SJCRH30 (cell line): ENCODE measurements around the gene GPR12. TPM values are rescaled to one million over a fixed set of nuclear protein-coding genes. Genes with fewer than 3 reads are reported as not detected.
"Not testable (repeated sequence)": the region's sequence is repeated elsewhere in the genome, so short reads cannot be mapped to it uniquely, and the experiment has no call there.

Source experiments
- DNase-seq, 2 experiments: peaks; one replicate each; pipeline ENCODE4 v3.0.0-alpha.2; 2015 to 2020
- H3K27ac ChIP-seq: fragments of 250-450 bp; sonication (Bioruptor Pico); 2 replicates; pipeline ENCODE4 v1.5.1; 2020; ENCODE audit warnings: mild to moderate bottlenecking, moderate library complexity
- H3K27me3 ChIP-seq: fragments of 250-450 bp; sonication (Bioruptor Pico); 2 replicates; pipeline ENCODE4 v1.5.1; 2020; ENCODE audit warnings: mild to moderate bottlenecking, moderate library complexity
- H3K36me3 ChIP-seq: fragments of 250-450 bp; sonication (Bioruptor Pico); 2 replicates; pipeline ENCODE4 v1.5.1; 2020; ENCODE audit warnings: mild to moderate bottlenecking, moderate library complexity
- H3K4me1 ChIP-seq: fragments of 250-450 bp; sonication (Bioruptor Pico); 2 replicates; pipeline ENCODE4 v1.5.1; 2020; ENCODE audit warnings: mild to moderate bottlenecking, moderate library complexity
- H3K4me3 ChIP-seq: fragments of 250-450 bp; sonication (Bioruptor Pico); 2 replicates; pipeline ENCODE4 v1.5.1; 2020; ENCODE audit warnings: mild to moderate bottlenecking, moderate library complexity
- H3K9me3 ChIP-seq: fragments of 250-450 bp; sonication (Bioruptor Pico); replicated peaks from 2 replicates; pipeline ENCODE4 v1.5.1; 2020; ENCODE audit warnings: mild to moderate bottlenecking, moderate library complexity
- total RNA-seq: library from RNA; depleted of rRNA; stranded (reverse); fragments of >200 nt; shearing (Covaris generic); gene quantifications from 2 replicates; pipeline ENCODE4 v1.2.3, GENCODE V29; 2014

GPR12 gene
- total RNA-seq, 1 experiment from 2014 or later = not detected

- H3K4me3 ChIP-seq = no peak overlapping the region
- no peaks in the 10 kb centered on the region; the same call in 1 of the 2 replicates for H3K4me1 ChIP-seq
- H3K36me3 ChIP-seq = no peaks in the 10 kb centered on the region
- no peak for DNase-seq
- H3K27me3 ChIP-seq = no peaks in the 10 kb centered on the region
- no peaks in the 10 kb centered on the region for H3K9me3 ChIP-seq
- no peak overlapping the region for H3K27ac ChIP-seq
Measured at GRCh38 chr13:26759249-26759906, 1.2 kb downstream of the GPR12 start.

GRCh38 chr13:26758496-26759157 lies 2.0 kb downstream of the GPR12 start:
- H3K4me3 ChIP-seq = no peak overlapping the region
- H3K36me3 ChIP-seq = no peaks in the 10 kb centered on the region

GRCh38 chr13:26756961-26757360 lies 3.6 kb downstream of the GPR12 start:
- Histone ChIP-seq H3K4me1 (no peaks in the 10 kb centered on the region), H3K9me3 (no peaks in the 10 kb centered on the region), H3K4me3 (no peak overlapping the region), H3K36me3 (no peaks in the 10 kb centered on the region), H3K27ac (no peak overlapping the region), H3K27me3 (no peaks in the 10 kb centered on the region; the same call in 1 of the 2 replicates)
- DNase-seq = no peak

More at GRCh38 chr13:26758496-26759157, 2.0 kb downstream of the GPR12 start:
- H3K27ac ChIP-seq = no peak overlapping the region
- H3K4me1 ChIP-seq = no peaks in the 10 kb centered on the region; the same call in 1 of the 2 replicates
- DNase-seq = no peak
- no peaks in the 10 kb centered on the region for H3K27me3 ChIP-seq
- H3K9me3 ChIP-seq = no peaks in the 10 kb centered on the region

- Histone ChIP-seq H3K36me3 (no peaks in the 10 kb centered on the region), H3K4me3 (no peak overlapping the region), H3K9me3 (no peaks in the 10 kb centered on the region), H3K27me3 (peaks cover 15% of the 10 kb centered on the region; the same call in 1 of the 2 replicates), H3K4me1 (no peaks in the 10 kb centered on the region), H3K27ac (no peak overlapping the region)
- DNase-seq = no peak
Measured at GRCh38 chr13:26752671-26753070, 7.9 kb downstream of the GPR12 start.

- DNase-seq = no peak
- Histone ChIP-seq H3K9me3 (no peaks in the 10 kb centered on the region), H3K36me3 (no peaks in the 10 kb centered on the region), H3K27ac (no peak overlapping the region), H3K27me3 (peaks cover 23% of the 10 kb centered on the region), H3K4me3 (no peak overlapping the region), H3K4me1 (no peaks in the 10 kb centered on the region)
Measured at GRCh38 chr13:26749905-26750304, 10.7 kb downstream of the GPR12 start.

GRCh38 chr13:26749285-26749684 lies 11.3 kb downstream of the GPR12 start:
- Histone ChIP-seq H3K27me3 (peaks cover 26% of the 10 kb centered on the region), H3K9me3 (no peaks in the 10 kb centered on the region)
- DNase-seq = no peak

GRCh38 chr13:26747706-26748105 lies 12.9 kb downstream of the GPR12 start:
- no peak overlapping the region for H3K27ac ChIP-seq
- DNase-seq = no peak
- no peak overlapping the region for H3K4me3 ChIP-seq
- H3K36me3 ChIP-seq = no peaks in the 10 kb centered on the region
- H3K4me1 ChIP-seq = no peaks in the 10 kb centered on the region
- H3K27me3 ChIP-seq = peaks cover 26% of the 10 kb centered on the region
- H3K9me3 ChIP-seq = no peaks in the 10 kb centered on the region

More at GRCh38 chr13:26749285-26749684, 11.3 kb downstream of the GPR12 start:
- H3K4me1 ChIP-seq = no peaks in the 10 kb centered on the region
- H3K4me3 ChIP-seq = no peak overlapping the region
- H3K36me3 ChIP-seq = no peaks in the 10 kb centered on the region
- no peak overlapping the region for H3K27ac ChIP-seq

- Histone ChIP-seq H3K27me3 (peaks cover 18% of the 10 kb centered on the region), H3K4me1 (no peaks in the 10 kb centered on the region), H3K4me3 (no peak overlapping the region), H3K9me3 (no peaks in the 10 kb centered on the region), H3K27ac (no peak overlapping the region), H3K36me3 (no peaks in the 10 kb centered on the region)
- no peak for DNase-seq
Measured at GRCh38 chr13:26743971-26744370, 16.6 kb downstream of the GPR12 start.

GRCh38 chr13:26742691-26743358 lies 17.8 kb downstream of the GPR12 start:
- Histone ChIP-seq H3K27ac (no peak overlapping the region), H3K27me3 (peaks cover 18% of the 10 kb centered on the region), H3K4me1 (no peaks in the 10 kb centered on the region), H3K4me3 (no peak overlapping the region), H3K9me3 (no peaks in the 10 kb centered on the region; the same call in 1 of the 2 replicates), H3K36me3 (no peaks in the 10 kb centered on the region)
- DNase-seq = no peak

- H3K4me1 ChIP-seq = no peaks in the 10 kb centered on the region
- no peak overlapping the region for H3K4me3 ChIP-seq
- H3K27ac ChIP-seq = no peak overlapping the region
- no peaks in the 10 kb centered on the region for H3K36me3 ChIP-seq
- no peak for DNase-seq
- no peaks in the 10 kb centered on the region; the same call in 1 of the 2 replicates for H3K9me3 ChIP-seq
- no peaks in the 10 kb centered on the region for H3K27me3 ChIP-seq
Measured at GRCh38 chr13:26735677-26736076, 24.9 kb downstream of the GPR12 start.

- no peak for DNase-seq
- Histone ChIP-seq H3K27ac (no peak overlapping the region), H3K27me3 (no peaks in the 10 kb centered on the region), H3K4me3 (no peak overlapping the region), H3K36me3 (no peaks in the 10 kb centered on the region), H3K4me1 (no peaks in the 10 kb centered on the region), H3K9me3 (no peaks in the 10 kb centered on the region)
Measured at GRCh38 chr13:26727633-26728032, 33.0 kb downstream of the GPR12 start.

- H3K9me3 ChIP-seq = no peaks in the 10 kb centered on the region
- no peak overlapping the region for H3K4me3 ChIP-seq
- DNase-seq = no peak
- H3K4me1 ChIP-seq = no peaks in the 10 kb centered on the region
- no peaks in the 10 kb centered on the region for H3K27me3 ChIP-seq
- H3K36me3 ChIP-seq = no peaks in the 10 kb centered on the region
- H3K27ac ChIP-seq = no peak overlapping the region
Measured at GRCh38 chr13:26727122-26727521, 33.5 kb downstream of the GPR12 start.

GRCh38 chr13:26726684-26727083 lies 33.9 kb downstream of the GPR12 start:
- no peaks in the 10 kb centered on the region for H3K4me1 ChIP-seq
- H3K4me3 ChIP-seq = no peak overlapping the region
- no peak for DNase-seq
- H3K27me3 ChIP-seq = 0 out of 2 replicates have a peak, but pooled peaks cover 3% of the 10 kb centered on the region
- H3K27ac ChIP-seq = no peak overlapping the region
- H3K36me3 ChIP-seq = no peaks in the 10 kb centered on the region
- H3K9me3 ChIP-seq = no peaks in the 10 kb centered on the region

GRCh38 chr13:26723620-26724019 lies 37.0 kb downstream of the GPR12 start:
- DNase-seq, H3K9me3 ChIP-seq, H3K4me1 ChIP-seq, H3K36me3 ChIP-seq, H3K27me3 ChIP-seq, H3K27ac ChIP-seq, H3K4me3 ChIP-seq: not testable (repeated sequence)

GRCh38 chr13:26722321-26722720 lies 38.3 kb downstream of the GPR12 start:
- Histone ChIP-seq H3K27ac (no peak overlapping the region), H3K9me3 (no peaks in the 10 kb centered on the region), H3K36me3 (no peaks in the 10 kb centered on the region), H3K27me3 (0 out of 2 replicates have a peak, but pooled peaks cover 9% of the 10 kb centered on the region), H3K4me3 (no peak overlapping the region), H3K4me1 (no peaks in the 10 kb centered on the region)
- DNase-seq = no peak
